ENCODE results near the gene HELZ. TPM values are rescaled to one million over a fixed set of nuclear protein-coding genes. Genes with fewer than 3 reads are reported as not detected.

Gene HELZ
- total RNA-seq, 1 experiment from 2014 or later: 49.8 TPM

- H2AK5ac ChIP-seq (ENCODE audit: insufficient read length, low read length): no peak overlapping the region
- H3K27ac Mint-ChIP-seq: no peak overlapping the region; a peak in 1 of 7 replicates
- H3K9ac ChIP-seq (ENCODE audit: extremely low read depth, insufficient read length, low read length): no peak overlapping the region
- H3K4me1 ChIP-seq (ENCODE audit: insufficient read depth, low read length): no peaks in the 10 kb centered on the region
- H3K4me2 ChIP-seq (ENCODE audit: insufficient read depth, insufficient read length, low read length): no peak overlapping the region
- WGBS (ENCODE audit: extremely low coverage, insufficient read length, low lambda C conversion rate): no CpG with 5 or more reads among the region's 2 CpGs
- no peaks in the 10 kb centered on the region for H3K23me2 ChIP-seq (ENCODE audit: insufficient read length, low read depth, low read length, poor library complexity, severe bottlenecking)
- no peak overlapping the region for H3K18ac ChIP-seq (ENCODE audit: insufficient read length, low read depth, low read length)
- peaks cover 2 to 9% (median 4%) of the 10 kb centered on the region in 3 experiments; a peak in 6 of 7 replicates for H3K36me3 Mint-ChIP-seq (ENCODE audit: insufficient read depth in 1 of 3, low read depth in 3 of 3)
- H2BK12ac ChIP-seq (ENCODE audit: insufficient read length, low read depth, low read length): no peak overlapping the region
- H3K27me3 ChIP-seq (ENCODE audit: insufficient read depth, low read length): no peaks in the 10 kb centered on the region
- H4K91ac ChIP-seq (ENCODE audit: insufficient read length, low read depth, low read length): no peak overlapping the region
- no peak overlapping the region for H2AFZ ChIP-seq (ENCODE audit: low read length)
- H2BK5ac ChIP-seq (ENCODE audit: insufficient read length, low read length): no peak overlapping the region
- no peak overlapping the region for H3K4ac ChIP-seq (ENCODE audit: low read depth, low read length)
- no peak overlapping the region for H4K5ac ChIP-seq (ENCODE audit: insufficient read length, low read depth, low read length)
- H2BK120ac ChIP-seq (ENCODE audit: low read depth, low read length, poor library complexity, severe bottlenecking): no peak overlapping the region
- no peak overlapping the region for H3K23ac ChIP-seq (ENCODE audit: insufficient read length, low read depth, low read length)
- no peak overlapping the region for H3T11ph ChIP-seq (ENCODE audit: low read length)
- H3K79me1 ChIP-seq (ENCODE audit: insufficient read depth, low read depth, low read length, poor library complexity, severe bottlenecking): no peaks in the 10 kb centered on the region
- H3K4me1 Mint-ChIP-seq: no peaks in the 10 kb centered on the region
- no peaks in the 10 kb centered on the region for H4K20me1 ChIP-seq (ENCODE audit: control insufficient read depth, insufficient read depth, insufficient read length)
- TF ChIP-seq, protein P1, sequence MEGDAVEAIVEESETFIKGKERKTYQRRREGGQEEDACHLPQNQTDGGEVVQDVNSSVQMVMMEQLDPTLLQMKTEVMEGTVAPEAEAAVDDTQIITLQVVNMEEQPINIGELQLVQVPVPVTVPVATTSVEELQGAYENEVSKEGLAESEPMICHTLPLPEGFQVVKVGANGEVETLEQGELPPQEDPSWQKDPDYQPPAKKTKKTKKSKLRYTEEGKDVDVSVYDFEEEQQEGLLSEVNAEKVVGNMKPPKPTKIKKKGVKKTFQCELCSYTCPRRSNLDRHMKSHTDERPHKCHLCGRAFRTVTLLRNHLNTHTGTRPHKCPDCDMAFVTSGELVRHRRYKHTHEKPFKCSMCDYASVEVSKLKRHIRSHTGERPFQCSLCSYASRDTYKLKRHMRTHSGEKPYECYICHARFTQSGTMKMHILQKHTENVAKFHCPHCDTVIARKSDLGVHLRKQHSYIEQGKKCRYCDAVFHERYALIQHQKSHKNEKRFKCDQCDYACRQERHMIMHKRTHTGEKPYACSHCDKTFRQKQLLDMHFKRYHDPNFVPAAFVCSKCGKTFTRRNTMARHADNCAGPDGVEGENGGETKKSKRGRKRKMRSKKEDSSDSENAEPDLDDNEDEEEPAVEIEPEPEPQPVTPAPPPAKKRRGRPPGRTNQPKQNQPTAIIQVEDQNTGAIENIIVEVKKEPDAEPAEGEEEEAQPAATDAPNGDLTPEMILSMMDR (conservative IDR thresholded peaks at IDR 0.05): no peak
- H3K27ac ChIP-seq (ENCODE audit: insufficient read length, low read depth, low read length): no peak overlapping the region
- no peak for DNase-seq
- no peak overlapping the region for H4K8ac ChIP-seq (replicated peaks; ENCODE audit: insufficient read length, low read depth, low read length)
- no peaks in the 10 kb centered on the region for H3K27me3 Mint-ChIP-seq (ENCODE audit: low read depth)
- no peak overlapping the region for H3K56ac ChIP-seq (ENCODE audit: insufficient read length, low read depth, low read length)
- no peak overlapping the region for H3K14ac ChIP-seq (ENCODE audit: insufficient read depth, low read length)
- no peak overlapping the region for H2BK20ac ChIP-seq (ENCODE audit: low read depth, low read length, poor library complexity, severe bottlenecking)
- no peaks in the 10 kb centered on the region for H3K9me3 Mint-ChIP-seq
- no peaks in the 10 kb centered on the region for H3K9me3 ChIP-seq (ENCODE audit: control insufficient read depth, low read depth, low read length)
- no peak overlapping the region for H3K4me3 Mint-ChIP-seq
- H2BK15ac ChIP-seq (ENCODE audit: low read depth, low read length): no peak overlapping the region
- no peaks in the 10 kb centered on the region for H3K79me2 ChIP-seq (ENCODE audit: insufficient read depth, low read length)
Measured at GRCh38 chr17:67127925-67128324, 117.1 kb downstream of the HELZ start.

Measured in H9 (cell line).